GM23248 (cell line): ENCODE results near the gene SEPTIN14.

ENCODE experiments used
- EZH2 ChIP-seq: fragments of 200-600 bp; sonication (generic); IDR thresholded peaks from 2 replicates; pipeline ENCODE4 v1.6.1; 2018; ENCODE audit warnings: antibody characterized with exemption, mild to moderate bottlenecking; ENCODE audit not compliant: insufficient read depth, poor library complexity, severe bottlenecking
- EZH2phosphoT487 ChIP-seq: fragments of 200-600 bp; sonication (generic); IDR thresholded peaks from 2 replicates; pipeline ENCODE4 v1.6.1; 2018; ENCODE audit warnings: antibody characterized with exemption, moderate library complexity, mild to moderate bottlenecking, low read depth; ENCODE audit not compliant: insufficient read depth

DNA sequence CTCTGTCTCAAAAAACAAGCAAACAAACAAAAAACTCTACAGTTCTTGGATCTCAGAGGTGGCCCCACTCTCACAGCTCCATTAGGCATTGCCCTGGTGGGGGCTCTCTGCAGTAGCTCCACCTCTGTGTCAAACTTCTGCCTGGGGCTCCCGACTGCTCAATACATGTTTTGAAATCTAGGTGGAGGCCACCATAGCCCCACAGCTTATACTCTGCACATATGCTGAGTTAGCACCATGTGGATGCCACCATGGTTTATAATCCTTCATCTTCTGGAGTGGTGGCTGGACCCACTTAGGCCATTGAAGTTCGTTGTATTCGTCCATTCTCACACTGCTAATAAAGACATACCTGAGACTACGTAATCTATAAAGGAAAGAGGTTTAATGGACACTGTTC lies 78.4 kb downstream of the SEPTIN14 start:
- TF ChIP-seq EZH2phosphoT487 = no peak
- no peak for TF ChIP-seq EZH2
